HG03064 (cell line): ENCODE results near the gene SUMF1.
"Not testable (repeated sequence)": the region's sequence is repeated elsewhere in the genome, so short reads cannot be mapped to it uniquely, and the experiment has no call there.

Source experiments
- ATAC-seq: cut with Tn5 transposase; IDR thresholded peaks from one replicate; pipeline ENCODE4 v1.9.1; 2021; ENCODE audit warnings: low read depth; ENCODE audit not compliant: unreplicated experiment

The SUMF1 gene

GRCh38 chr3:4343258-4343657, 123.8 kb downstream of the SUMF1 start:
- ATAC-seq = no peak

- ATAC-seq = no peak
Observed at GRCh38 chr3:4341336-4341675, 125.8 kb downstream of the SUMF1 start.

GRCh38 chr3:4340411-4341335, 126.4 kb downstream of the SUMF1 start:
- no peak for ATAC-seq

- no peak for ATAC-seq
Observed at GRCh38 chr3:4340077-4340410, 127.0 kb downstream of the SUMF1 start.

GRCh38 chr3:4338751-4339150, 128.3 kb downstream of the SUMF1 start:
- ATAC-seq = no peak

GRCh38 chr3:4336850-4337546, 130.1 kb downstream of the SUMF1 start:
- no peak for ATAC-seq

GRCh38 chr3:4335840-4336562, 131.1 kb downstream of the SUMF1 start:
- no peak for ATAC-seq

- ATAC-seq = no peak
Observed at GRCh38 chr3:4334548-4334947, 132.5 kb downstream of the SUMF1 start.

GRCh38 chr3:4332991-4333390, 134.1 kb downstream of the SUMF1 start:
- no peak for ATAC-seq

GRCh38 chr3:4332574-4332973, 134.5 kb downstream of the SUMF1 start:
- no peak for ATAC-seq

GRCh38 chr3:4332111-4332510, 135.0 kb downstream of the SUMF1 start:
- no peak for ATAC-seq

GRCh38 chr3:4329806-4330205, 137.3 kb downstream of the SUMF1 start:
- ATAC-seq = not testable (repeated sequence)

- no peak for ATAC-seq
Observed at GRCh38 chr3:4326868-4327267, 140.2 kb downstream of the SUMF1 start.

GRCh38 chr3:4323246-4324027, 143.6 kb downstream of the SUMF1 start:
- no peak for ATAC-seq

GRCh38 chr3:4322635-4323034, 144.4 kb downstream of the SUMF1 start:
- ATAC-seq = no peak

GRCh38 chr3:4321732-4322131, 145.3 kb downstream of the SUMF1 start:
- ATAC-seq = no peak

- no peak for ATAC-seq
Observed at GRCh38 chr3:4320096-4320911, 146.8 kb downstream of the SUMF1 start.

GRCh38 chr3:4314688-4315087, 152.4 kb downstream of the SUMF1 start:
- no peak for ATAC-seq

- ATAC-seq = no peak
Observed at GRCh38 chr3:4313606-4314293, 153.3 kb downstream of the SUMF1 start.
